COLO668 (cell line): ENCODE data around the gene NOP9.
"Not testable (repeated sequence)": the region's sequence is repeated elsewhere in the genome, so short reads cannot be mapped to it uniquely, and the experiment has no call there.

Experiments used
- DNase-seq: peaks from one replicate; lab custom pipeline; 2025; ENCODE audit not compliant: unreplicated experiment; lab: John Stamatoyannopoulos, UW

NOP9 gene

DNA sequence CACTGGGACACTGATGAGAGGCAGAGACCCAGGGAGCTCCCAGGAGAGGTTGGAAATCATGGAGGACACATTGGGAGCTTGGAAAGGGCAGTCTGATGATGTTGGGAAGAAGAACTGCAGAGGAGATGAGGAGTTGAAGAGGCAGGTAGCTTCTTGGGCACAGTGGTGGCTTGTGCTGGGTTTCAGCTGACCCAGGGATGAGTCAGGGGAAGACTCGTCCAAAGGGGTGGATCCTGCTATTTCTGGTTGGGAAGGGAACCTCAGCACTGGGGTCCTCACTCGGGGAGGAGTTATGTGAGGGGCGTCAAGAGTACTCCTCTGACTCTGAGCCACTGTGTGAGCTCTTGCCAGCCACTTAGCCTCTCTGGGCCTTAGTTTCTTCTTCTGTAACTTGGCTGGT is 23.7 kb downstream of the NOP9 start:
- DNase-seq = no peak

DNA sequence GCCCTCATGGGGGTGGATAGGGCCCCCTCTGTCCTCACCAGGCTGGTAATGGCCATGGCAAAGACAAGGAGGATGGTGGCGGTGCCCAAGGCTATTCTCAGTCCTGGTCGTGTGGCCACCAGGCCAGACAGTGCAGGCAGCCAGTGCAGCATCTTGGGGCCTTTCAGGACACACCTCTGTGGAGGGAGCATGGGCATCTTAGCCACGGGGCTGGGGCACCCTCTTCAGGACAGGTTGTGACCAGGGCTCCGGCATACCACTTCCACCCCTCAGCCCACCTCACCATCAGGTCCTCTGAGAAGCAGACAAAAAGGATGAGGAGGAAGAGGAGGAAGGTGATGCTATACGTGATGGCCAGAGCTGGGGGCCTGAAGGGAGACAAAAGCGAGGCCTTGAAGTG is 24.4 kb downstream of the NOP9 start:
- no peak for DNase-seq

DNA sequence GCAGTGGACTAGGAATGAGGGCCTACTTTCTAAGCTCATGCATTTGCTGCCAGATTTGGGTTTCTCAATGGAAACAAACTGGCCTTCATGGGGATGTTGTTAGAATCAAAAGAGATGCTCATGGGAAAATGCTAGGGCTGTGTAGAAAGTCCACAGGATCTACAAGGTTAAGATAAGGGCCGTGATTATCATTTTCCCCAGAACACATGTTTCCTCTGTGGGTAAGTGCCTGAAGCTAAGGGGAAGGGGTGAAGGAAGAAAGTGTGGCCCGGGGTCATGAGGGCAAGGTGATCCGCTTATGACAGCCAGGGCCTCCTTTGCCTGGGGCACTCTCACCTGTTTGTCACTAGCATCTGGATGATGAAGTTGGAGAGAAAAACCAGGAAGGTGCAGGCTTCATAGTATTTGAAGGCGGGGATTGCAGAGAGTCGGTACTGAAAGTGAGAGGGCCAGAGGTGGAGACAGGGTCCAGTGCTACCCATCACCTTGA is 25.4 kb downstream of the NOP9 start:
- DNase-seq = no peak

- no peak for DNase-seq
Observed at GRCh38 chr14:24325963-24326362, 26.3 kb downstream of the NOP9 start.

DNA sequence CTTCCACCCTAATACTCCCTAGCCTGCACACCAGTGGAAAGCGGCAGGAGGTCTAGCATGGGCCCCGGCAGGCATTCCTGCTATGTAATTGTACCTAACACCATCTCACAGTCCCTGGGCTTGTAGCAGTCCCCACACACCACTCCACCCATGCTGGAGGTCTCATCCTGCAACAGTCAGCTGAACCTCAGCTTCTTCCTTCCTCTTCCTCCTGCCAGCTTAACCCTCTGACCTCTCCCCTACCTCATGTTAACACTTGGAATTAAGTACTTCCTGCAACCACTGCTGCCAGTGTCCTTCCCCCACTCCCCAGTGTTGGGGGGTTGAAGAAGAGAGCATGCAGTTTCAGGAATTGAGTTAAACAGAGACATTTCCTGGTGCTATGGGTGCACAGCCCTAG is 27.7 kb downstream of the NOP9 start:
- no peak for DNase-seq

- DNase-seq = not testable (repeated sequence)
Observed at GRCh38 chr14:24327914-24328313, 28.3 kb downstream of the NOP9 start.

DNA sequence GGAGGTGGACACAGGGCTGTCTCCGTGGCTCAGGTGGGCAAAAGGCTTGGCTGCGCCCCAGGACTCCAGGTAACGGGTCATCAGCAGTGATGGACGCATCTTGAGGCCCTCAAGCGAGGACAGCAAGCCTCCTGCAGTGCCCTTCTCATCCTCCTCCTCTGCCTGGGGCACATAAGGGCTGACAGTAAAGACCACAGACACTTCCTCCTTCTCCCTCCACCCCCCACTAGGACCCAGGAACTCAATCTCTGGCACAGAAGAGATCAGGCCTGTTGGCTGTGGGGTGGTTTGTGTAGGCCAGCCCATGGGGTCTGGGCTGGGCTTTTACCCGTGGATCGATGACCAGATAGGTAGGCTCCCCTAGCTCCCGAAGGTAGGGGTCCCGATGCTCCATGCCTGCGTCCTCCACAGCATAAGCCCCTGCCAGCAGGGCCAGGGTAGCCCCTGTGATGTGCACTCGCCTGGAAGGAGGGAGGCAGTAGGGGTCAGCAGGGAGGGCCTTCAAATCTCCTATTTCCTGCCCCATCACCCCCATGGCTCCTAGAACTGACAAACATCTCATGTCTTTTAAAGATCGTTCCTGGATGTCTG is 29.5 kb downstream of the NOP9 start:
- DNase-seq = no peak

DNA sequence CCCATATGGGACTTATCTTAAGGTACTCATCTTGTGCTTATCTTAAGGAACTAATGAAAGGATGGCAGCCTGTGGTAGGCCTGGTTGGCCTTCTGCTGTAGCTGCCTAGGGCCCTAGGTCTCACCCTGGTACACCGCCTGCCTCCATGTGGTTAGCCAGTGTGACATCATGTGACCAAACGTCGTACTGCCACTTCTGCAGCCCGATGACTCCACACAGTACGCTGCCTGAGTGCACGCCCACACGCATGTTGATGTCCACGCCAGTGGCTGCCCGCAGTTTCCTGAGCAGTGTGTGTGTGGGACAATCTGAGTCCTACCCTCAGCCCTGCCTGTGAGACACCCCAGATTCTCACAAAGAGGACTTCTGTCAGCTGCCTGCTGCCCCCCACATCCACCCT is 30.1 kb downstream of the NOP9 start:
- DNase-seq = no peak

- no peak for DNase-seq
Observed at GRCh38 chr14:24330973-24331674, 31.5 kb downstream of the NOP9 start.

- DNase-seq = peak; percentile 44
Observed at GRCh38 chr14:24331731-24332267, 32.1 kb downstream of the NOP9 start.

DNA sequence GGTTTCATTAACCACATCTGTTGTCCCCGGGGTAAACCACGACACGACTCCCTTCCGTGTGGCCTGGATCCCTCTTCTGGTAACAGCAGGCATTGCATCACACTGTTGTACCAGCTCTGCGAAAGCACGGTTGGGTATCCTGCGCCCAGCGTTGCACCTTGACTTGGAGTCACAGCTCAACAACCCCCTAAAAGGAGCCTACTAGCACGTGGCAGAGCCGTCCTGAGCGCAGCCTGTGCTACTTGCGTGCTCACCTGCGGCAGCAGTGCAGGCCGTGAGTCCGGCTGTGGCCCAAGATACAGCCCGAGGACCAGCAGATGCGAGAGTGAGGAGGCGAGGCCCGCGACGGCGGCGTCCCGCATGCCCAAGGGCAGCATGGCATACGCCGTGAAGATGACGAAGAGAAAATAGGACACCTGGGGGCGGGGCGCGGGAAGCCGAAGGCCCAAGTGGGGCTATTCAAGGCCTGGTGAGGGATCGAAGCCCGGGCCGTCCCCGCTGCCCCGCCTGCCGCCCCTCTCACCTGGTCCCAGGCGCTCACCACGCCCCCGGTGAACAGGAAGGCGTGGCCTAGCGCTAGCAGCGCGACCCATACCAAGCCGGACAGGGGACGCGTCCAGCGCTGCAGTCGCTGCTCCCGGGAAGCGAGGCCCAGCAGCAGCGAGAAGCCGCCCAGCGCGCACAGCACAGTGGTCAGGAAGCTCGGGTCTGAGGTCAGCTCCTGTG is 32.8 kb downstream of the NOP9 start:
- peak; percentile 80 for DNase-seq

DNA sequence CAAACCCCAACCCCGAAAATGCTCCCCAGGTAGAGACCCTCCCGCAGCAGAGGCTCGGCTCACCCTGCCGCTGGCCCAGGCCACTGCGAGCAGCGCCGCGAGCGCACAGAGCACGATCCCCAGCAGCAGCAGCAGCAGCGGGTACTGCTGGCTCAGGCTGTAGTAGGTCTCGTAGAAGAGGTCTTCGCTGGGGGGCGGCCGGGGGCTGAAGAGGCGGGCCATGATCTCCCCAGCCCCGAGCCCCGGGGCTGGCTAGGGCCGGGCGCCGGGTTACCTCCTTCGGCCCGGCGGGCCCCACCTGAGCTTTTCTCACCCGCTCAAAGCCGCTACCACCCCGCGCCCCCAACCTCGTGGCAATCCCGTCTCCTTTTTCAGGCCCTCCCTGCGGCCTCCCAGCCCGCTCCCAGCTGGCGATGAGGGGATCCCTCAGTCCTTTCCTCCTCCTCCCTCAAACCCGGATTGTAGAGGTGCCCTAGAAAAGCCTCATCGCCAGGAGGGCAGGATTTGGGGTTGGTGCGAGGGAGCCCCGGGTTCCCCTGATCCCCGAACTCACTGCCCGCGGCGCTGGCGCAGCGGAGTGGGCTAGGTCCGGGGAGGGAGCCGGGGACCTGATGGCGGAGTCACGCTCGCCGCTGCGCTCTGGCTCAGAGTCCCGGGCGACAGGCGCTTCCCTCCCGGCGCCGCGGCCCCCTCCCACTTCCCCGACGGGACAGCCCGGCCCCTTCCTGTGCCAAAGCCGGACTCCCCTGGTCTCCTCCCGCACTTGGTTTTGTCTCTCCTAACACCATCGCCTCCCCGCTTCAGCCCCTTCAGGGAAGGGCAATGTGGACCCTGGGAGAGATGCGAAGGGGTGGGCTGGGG is 35.0 kb downstream of the NOP9 start, which contains the start of gene ADCY4:
ADCY4 (minus strand) TSS at position 641 of the 861 bp plus-strand sequence; CDS start at position 222, 419 bp downstream.
- no peak for DNase-seq

- DNase-seq = no peak
Observed at GRCh38 chr14:24335461-24336171, 36.0 kb downstream of the NOP9 start.

DNA sequence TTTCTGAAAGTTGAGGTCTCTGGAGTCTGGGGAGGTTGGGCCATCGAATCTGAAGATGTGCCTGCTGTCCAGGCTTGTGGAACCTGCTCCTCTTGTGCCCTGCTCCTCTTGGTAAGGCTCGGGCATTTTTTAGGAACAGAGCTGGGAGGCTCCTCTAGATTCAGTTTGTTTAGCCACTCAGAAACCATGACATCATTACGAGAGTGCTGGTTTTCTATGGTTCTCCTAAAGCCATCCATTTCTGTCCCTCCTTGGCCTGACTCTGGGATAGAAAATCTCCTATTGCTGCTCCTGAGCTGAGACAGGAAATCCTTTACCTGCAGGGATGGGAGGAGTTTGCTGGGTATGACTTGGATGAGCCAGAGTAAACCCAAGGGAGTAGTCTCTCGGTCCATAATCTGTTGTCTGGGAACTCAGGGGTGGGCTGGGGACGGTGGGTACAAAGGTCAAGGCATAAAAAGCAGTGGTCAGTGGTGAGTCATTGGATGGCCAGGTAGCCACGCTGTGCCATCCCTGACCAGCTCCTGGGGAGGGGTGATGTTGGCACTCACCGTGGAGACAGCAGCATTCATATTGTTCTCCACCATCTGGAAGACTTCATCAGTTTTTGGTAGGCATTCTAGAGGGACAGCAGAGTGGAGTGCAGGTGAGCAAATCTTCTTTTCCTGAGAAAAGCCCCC is 37.6 kb downstream of the NOP9 start:
- DNase-seq = no peak

DNA sequence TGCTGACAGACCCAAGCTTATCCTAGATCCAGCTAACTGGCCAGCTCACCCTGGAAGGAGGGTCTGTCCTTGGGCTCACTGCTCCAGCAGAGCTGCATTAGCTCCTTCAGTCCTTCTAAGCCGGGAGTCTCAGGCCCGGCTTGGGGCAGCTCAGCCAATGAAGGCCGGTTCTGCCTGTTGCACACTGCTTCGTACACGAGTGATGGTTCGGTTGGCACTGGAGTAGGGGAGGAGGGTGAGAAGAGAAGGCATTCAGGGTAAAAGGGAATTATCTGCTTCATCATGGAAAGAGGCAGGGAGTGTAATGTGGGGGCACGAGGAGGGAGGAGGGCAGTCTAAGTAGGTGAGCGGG is 38.1 kb downstream of the NOP9 start:
- DNase-seq = no peak

GRCh38 chr14:24338843-24339242 is 39.2 kb downstream of the NOP9 start:
- DNase-seq = no peak

- DNase-seq = peak; percentile 59
Observed at GRCh38 chr14:24339284-24340151, 39.9 kb downstream of the NOP9 start, which contains the start of gene RIPK3. Gene RIPK3 (minus strand): TSS chr14:24339991. CDS start chr14:24339826, 165 bp downstream.

DNA sequence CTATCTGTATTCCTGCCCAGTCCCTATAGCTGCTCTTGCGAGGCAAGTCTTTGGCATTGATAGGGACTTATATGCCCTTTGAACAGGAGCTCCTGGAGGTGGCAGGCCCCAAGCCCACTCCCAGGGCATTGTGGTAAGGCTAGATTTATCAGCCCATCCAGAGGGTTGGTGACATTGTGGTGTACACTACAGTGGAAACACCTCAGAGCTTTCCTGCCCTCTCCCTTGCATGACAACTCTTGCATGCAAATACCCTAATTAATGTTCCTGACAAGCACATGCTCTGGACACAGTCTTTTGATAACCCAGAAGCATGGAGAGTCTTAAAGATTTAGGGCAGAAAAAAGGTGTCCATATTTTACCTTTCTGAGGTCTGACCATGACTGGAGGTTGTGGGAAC is 41.0 kb downstream of the NOP9 start:
- DNase-seq = no peak

GRCh38 chr14:24342889-24343288 is 43.2 kb downstream of the NOP9 start:
- no peak for DNase-seq
